Endodermal cell (in vitro differentiated cells): ENCODE results near the gene COL15A1. TPM values are rescaled to one million over a fixed set of nuclear protein-coding genes. Genes with fewer than 3 reads are reported as not detected.

Experiments
- DNase-seq: peaks from one replicate; pipeline ENCODE4 v3.0.0-alpha.2; 2017
- H3K27ac ChIP-seq: 2 replicates; pipeline ENCODE4 v1.5.1; 2013; ENCODE audit warnings: mild to moderate bottlenecking, low read depth, low read length, moderate library complexity
- H3K27me3 ChIP-seq: 2 replicates; pipeline ENCODE4 v1.6.1; 2013; ENCODE audit warnings: mild to moderate bottlenecking, low read length, moderate library complexity; ENCODE audit not compliant: insufficient read depth, control insufficient read depth, poor library complexity, severe bottlenecking
- H3K36me3 ChIP-seq: 2 replicates; pipeline ENCODE4 v1.7.0; 2013; ENCODE audit warnings: mild to moderate bottlenecking, low read length, moderate library complexity; ENCODE audit not compliant: control insufficient read depth, insufficient read depth
- H3K4me1 ChIP-seq: one replicate; pipeline ENCODE4 v1.7.0; 2013; ENCODE audit warnings: low read length; ENCODE audit not compliant: control insufficient read depth, insufficient read depth
- H3K4me3 ChIP-seq: 2 replicates; pipeline ENCODE4 v1.5.1; 2013; ENCODE audit warnings: mild to moderate bottlenecking, low read length, moderate library complexity
- H3K9ac ChIP-seq: 2 replicates; pipeline ENCODE4 v1.6.1; 2013; ENCODE audit warnings: mild to moderate bottlenecking, low read length, moderate library complexity; ENCODE audit not compliant: poor library complexity, severe bottlenecking; ENCODE audit errors: extremely low read depth
- H3K9me3 ChIP-seq: 2 replicates; pipeline ENCODE4 v1.6.1; 2013; ENCODE audit warnings: mild to moderate bottlenecking, low read length, moderate library complexity; ENCODE audit not compliant: control insufficient read depth
- H3K27ac Mint-ChIP-seq: 2 replicates; pipeline ENCODE4 v1.8.0; 2020; ENCODE audit warnings: mixed read lengths
- H3K27me3 Mint-ChIP-seq: 2 replicates; pipeline ENCODE4 v1.8.0; 2021; ENCODE audit warnings: mild to moderate bottlenecking, mixed read lengths; ENCODE audit not compliant: insufficient read depth
- H3K36me3 Mint-ChIP-seq: 2 replicates; pipeline ENCODE4 v1.8.0; 2020; ENCODE audit warnings: low read depth, mixed read lengths
- H3K4me1 Mint-ChIP-seq: 2 replicates; pipeline ENCODE4 v1.8.0; 2020; ENCODE audit warnings: mixed read lengths
- H3K4me3 Mint-ChIP-seq: 2 replicates; pipeline ENCODE4 v1.8.0; 2020; ENCODE audit warnings: mild to moderate bottlenecking, moderate library complexity, mixed read lengths
- H3K9me3 Mint-ChIP-seq: 2 replicates; pipeline ENCODE4 v1.8.0; 2020; ENCODE audit warnings: mild to moderate bottlenecking, mixed read lengths
- CTCF ChIP-seq: fragments of 200-600 bp; sonication (generic); conservative IDR thresholded peaks from 2 replicates; pipeline ENCODE4 v1.5.0; 2021; ENCODE audit warnings: antibody characterized with exemption, mild to moderate bottlenecking
- WGBS, 2 experiments: methylation state at CpG; one replicate each; pipeline versions ENCODE4 v1.1.5 to v1.1.7; 2013; ENCODE audit warnings: missing lambda C conversion rate in 2 of 2, mixed read lengths in 1 of 2; ENCODE audit not compliant: insufficient coverage in 1 of 2, insufficient read length in 1 of 2; 5-methylcytosine and 5-hydroxymethylcytosine counted together
- total RNA-seq, 2 donors: library from RNA; stranded (reverse); fragmentation: NEBNext Ultra II Directional in 1 of 2; extraction: Animal tissue kit (Norgen Biotek cat#: 25700) in 1 of 2; gene quantifications; 2 replicates in 1 of 2; 3 replicates in 1 of 2; pipeline ENCODE4 v1.2.1, GENCODE V29; 2021

Gene COL15A1
- total RNA-seq, 2 donors from 2014 or later, result 0.27 TPM; not detected in 1

GRCh38 chr9:99060621-99061020, 116.9 kb downstream of the COL15A1 start:
- Histone ChIP-seq H3K4me3 (no peak overlapping the region), H3K9me3 (no peaks in the 10 kb centered on the region), H3K27me3 (no peaks in the 10 kb centered on the region), H3K9ac (no peak overlapping the region), H3K4me1 (no peaks in the 10 kb centered on the region), H3K36me3 (no peaks in the 10 kb centered on the region), H3K27ac (no peak overlapping the region)
- Mint-ChIP-seq H3K9me3 (no peaks in the 10 kb centered on the region), H3K4me1 (no peaks in the 10 kb centered on the region), H3K27me3 (no peaks in the 10 kb centered on the region), H3K36me3 (no peaks in the 10 kb centered on the region), H3K27ac (no peak overlapping the region), H3K4me3 (no peak overlapping the region)
- TF ChIP-seq CTCF, result no peak
- DNase-seq, result no peak
- WGBS, 2 experiments, result 85 to 100% methylated on average over 2 of the region's 2 CpGs

GRCh38 chr9:99062549-99062948, 118.8 kb downstream of the COL15A1 start:
- no peak overlapping the region for H3K27ac Mint-ChIP-seq
- Histone ChIP-seq H3K36me3 (no peaks in the 10 kb centered on the region), H3K27ac (no peak overlapping the region), H3K4me1 (no peaks in the 10 kb centered on the region), H3K9me3 (no peaks in the 10 kb centered on the region), H3K9ac (no peak overlapping the region), H3K27me3 (no peaks in the 10 kb centered on the region), H3K4me3 (no peak overlapping the region)
- DNase-seq, result no peak
- no peaks in the 10 kb centered on the region for H3K9me3 Mint-ChIP-seq
- H3K4me3 Mint-ChIP-seq, result no peak overlapping the region
- H3K36me3 Mint-ChIP-seq, result no peaks in the 10 kb centered on the region
- 83 to 100% methylated on average over 1 of the region's 1 CpG for WGBS, 2 experiments
- no peaks in the 10 kb centered on the region for H3K27me3 Mint-ChIP-seq
- TF ChIP-seq CTCF, result no peak
- peaks cover 3% of the 10 kb centered on the region for H3K4me1 Mint-ChIP-seq

- H3K9me3 Mint-ChIP-seq, result no peaks in the 10 kb centered on the region
- H3K27me3 Mint-ChIP-seq, result no peaks in the 10 kb centered on the region
- H3K36me3 Mint-ChIP-seq, result no peaks in the 10 kb centered on the region
- H3K4me3 ChIP-seq, result no peak overlapping the region
- TF ChIP-seq CTCF, result no peak
- DNase-seq, result no peak
- no peak overlapping the region for H3K27ac ChIP-seq
- no peak overlapping the region for H3K4me3 Mint-ChIP-seq
- peaks cover 3% of the 10 kb centered on the region for H3K4me1 Mint-ChIP-seq
- H3K9me3 ChIP-seq, result no peaks in the 10 kb centered on the region
- H3K9ac ChIP-seq, result no peak overlapping the region
- H3K4me1 ChIP-seq, result no peaks in the 10 kb centered on the region
- H3K27ac Mint-ChIP-seq, result no peak overlapping the region
- no peaks in the 10 kb centered on the region for H3K36me3 ChIP-seq
- WGBS, 2 experiments, result 100% methylated on average over 1 of the region's 1 CpG; no CpG with 5 or more reads in 1 of the 2 experiments
- H3K27me3 ChIP-seq, result no peaks in the 10 kb centered on the region
Measured at GRCh38 chr9:99063522-99063921, 119.8 kb downstream of the COL15A1 start.
